ENCODE results near the gene SLC35E1. TPM values are rescaled to one million over a fixed set of nuclear protein-coding genes. Genes with fewer than 3 reads are reported as not detected.

Gene SLC35E1
- total RNA-seq, 1 experiment from 2014 or later, result 36.3 TPM

DNA sequence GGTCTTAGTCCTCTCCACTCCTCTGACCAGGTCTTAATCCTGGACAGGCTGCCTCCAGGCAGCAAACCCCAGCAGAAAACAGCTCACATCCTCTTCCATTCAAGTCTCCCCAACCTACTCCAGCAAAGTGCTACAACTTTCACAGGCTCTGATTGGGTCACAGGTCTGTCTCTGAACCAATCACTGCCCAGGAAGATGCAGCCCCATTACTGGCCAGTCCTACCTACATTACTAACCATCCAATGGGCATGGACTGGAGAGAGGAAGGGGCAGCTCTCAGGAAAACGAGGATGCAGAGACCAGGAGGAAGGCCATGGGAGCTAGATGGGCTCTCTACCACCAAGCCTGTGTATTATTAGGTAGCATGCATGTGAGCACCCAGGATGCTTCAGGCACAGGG, 43.6 kb upstream of the SLC35E1 start:
- intact Hi-C loops (cut with micrococcal nuclease; ENCODE audit: unreplicated experiment), result no loop called here
- no peak for DNase-seq (ENCODE audit: low spot score)
- BruUV-seq (replicated peaks), result no TSS peak
- Histone ChIP-seq H3K9me3 (ENCODE audit: low read depth, low read length, poor library complexity, severe bottlenecking) (no peaks in the 10 kb centered on the region), H3K4me3 (ENCODE audit: low read depth, low read length, poor library complexity, severe bottlenecking) (no peak overlapping the region), H3K27me3 (replicated peaks; ENCODE audit: insufficient read depth, low read depth, low read length, poor library complexity) (no peaks in the 10 kb centered on the region), H3K27ac (ENCODE audit: low read depth, low read length, poor library complexity, severe bottlenecking) (no peak overlapping the region), H3K36me3 (ENCODE audit: insufficient read depth, low read length, poor library complexity, severe bottlenecking) (no peaks in the 10 kb centered on the region), H3K4me1 (ENCODE audit: insufficient read depth, low read length, poor library complexity, severe bottlenecking) (peaks cover 24% of the 10 kb centered on the region)
- CTCF ChIA-PET, result no interaction called here
- POLR2A ChIA-PET (ENCODE audit: low non-redundant PET), result no interaction called here
- TF ChIP-seq EZH2 (IDR thresholded peaks at IDR 0.05; ENCODE audit: borderline replicate concordance, low read depth, low read length, poor library complexity, severe bottlenecking) (no peak), CTCF (conservative IDR thresholded peaks at IDR 0.05; ENCODE audit: low read depth, low read length) (no peak)

- POLR2A ChIA-PET (ENCODE audit: low non-redundant PET), result no interaction called here
- no TSS peak for BruUV-seq (replicated peaks)
- H3K4me1 ChIP-seq (ENCODE audit: insufficient read depth, low read length, poor library complexity, severe bottlenecking), result peaks cover 24% of the 10 kb centered on the region
- no peaks in the 10 kb centered on the region for H3K36me3 ChIP-seq (ENCODE audit: insufficient read depth, low read length, poor library complexity, severe bottlenecking)
- no peaks in the 10 kb centered on the region for H3K9me3 ChIP-seq (ENCODE audit: low read depth, low read length, poor library complexity, severe bottlenecking)
- DNase-seq (ENCODE audit: low spot score), result no peak
- no peaks in the 10 kb centered on the region for H3K27me3 ChIP-seq (replicated peaks; ENCODE audit: insufficient read depth, low read depth, low read length, poor library complexity)
- H3K27ac ChIP-seq (ENCODE audit: low read depth, low read length, poor library complexity, severe bottlenecking), result no peak overlapping the region
- CTCF ChIA-PET, result no interaction called here
- intact Hi-C loops (cut with micrococcal nuclease; ENCODE audit: unreplicated experiment), result no loop called here
- no peak overlapping the region for H3K4me3 ChIP-seq (ENCODE audit: low read depth, low read length, poor library complexity, severe bottlenecking)
- TF ChIP-seq CTCF (conservative IDR thresholded peaks at IDR 0.05; ENCODE audit: low read depth, low read length), result no peak
- no peak for TF ChIP-seq EZH2 (IDR thresholded peaks at IDR 0.05; ENCODE audit: borderline replicate concordance, low read depth, low read length, poor library complexity, severe bottlenecking)
Observed at GRCh38 chr19:16614941-16615340, 42.7 kb upstream of the SLC35E1 start.

- no TSS peak for BruUV-seq (replicated peaks)
- H3K4me1 ChIP-seq (ENCODE audit: insufficient read depth, low read length, poor library complexity, severe bottlenecking), result peaks cover 25% of the 10 kb centered on the region
- DNase-seq (ENCODE audit: low spot score), result no peak
- CTCF ChIA-PET, result no interaction called here
- H3K4me3 ChIP-seq (ENCODE audit: low read depth, low read length, poor library complexity, severe bottlenecking), result no peak overlapping the region
- H3K36me3 ChIP-seq (ENCODE audit: insufficient read depth, low read length, poor library complexity, severe bottlenecking), result no peaks in the 10 kb centered on the region
- POLR2A ChIA-PET (ENCODE audit: low non-redundant PET), result no interaction called here
- intact Hi-C loops (cut with micrococcal nuclease; ENCODE audit: unreplicated experiment), result no loop called here
- no peak overlapping the region for H3K27ac ChIP-seq (ENCODE audit: low read depth, low read length, poor library complexity, severe bottlenecking)
- H3K27me3 ChIP-seq (replicated peaks; ENCODE audit: insufficient read depth, low read depth, low read length, poor library complexity), result no peaks in the 10 kb centered on the region
- no peaks in the 10 kb centered on the region for H3K9me3 ChIP-seq (ENCODE audit: low read depth, low read length, poor library complexity, severe bottlenecking)
- TF ChIP-seq EZH2 (IDR thresholded peaks at IDR 0.05; ENCODE audit: borderline replicate concordance, low read depth, low read length, poor library complexity, severe bottlenecking), result no peak
- no peak for TF ChIP-seq CTCF (conservative IDR thresholded peaks at IDR 0.05; ENCODE audit: low read depth, low read length)
Observed at GRCh38 chr19:16613841-16614240, 41.6 kb upstream of the SLC35E1 start.
